Parathyroid adenoma (tissue), 2 donors: Measurements from ENCODE around the gene MAP3K20.

Experiments
- H2AFZ ChIP-seq: fragments of 300-600 bp; sonication (generic); one replicate; pipeline ENCODE4 v1.7.0; 2017; ENCODE audit warnings: antibody characterized with exemption, mild to moderate bottlenecking
- H3K27ac ChIP-seq: fragments of 300-600 bp; sonication (generic); one replicate; pipeline ENCODE4 v1.7.0; 2017
- H3K27me3 ChIP-seq: fragments of 300-600 bp; sonication (generic); one replicate; pipeline ENCODE4 v1.7.0; 2017; ENCODE audit warnings: low read length; ENCODE audit not compliant: control insufficient read depth, insufficient read depth
- H3K36me3 ChIP-seq: fragments of 300-600 bp; sonication (generic); one replicate; pipeline ENCODE4 v1.7.0; 2017; ENCODE audit warnings: low read length; ENCODE audit not compliant: control insufficient read depth, insufficient read depth
- H3K4me1 ChIP-seq: fragments of 300-600 bp; sonication (generic); one replicate; pipeline ENCODE4 v1.7.0; 2017; ENCODE audit warnings: control low read depth
- H3K4me2 ChIP-seq: fragments of 300-600 bp; sonication (generic); one replicate; pipeline ENCODE4 v1.7.0; 2017; ENCODE audit warnings: low read length
- H3K4me3 ChIP-seq: fragments of 300-600 bp; sonication (generic); one replicate; pipeline ENCODE4 v1.7.0; 2017; ENCODE audit warnings: low read depth, low read length
- H3K79me2 ChIP-seq: fragments of 300-600 bp; sonication (generic); one replicate; pipeline ENCODE4 v1.7.0; 2017; ENCODE audit warnings: control low read depth
- H3K9ac ChIP-seq: fragments of 300-600 bp; sonication (generic); one replicate; pipeline ENCODE4 v1.7.0; 2017; ENCODE audit warnings: mild to moderate bottlenecking
- H3K9me3 ChIP-seq: fragments of 300-600 bp; sonication (generic); one replicate; pipeline ENCODE4 v1.7.0; 2017; ENCODE audit warnings: low read length; ENCODE audit not compliant: control insufficient read depth
- TF ChIP-seq, protein P1 (sequence below): fragments of 300-600 bp; sonication (generic); IDR thresholded peaks from one replicate; pipeline ENCODE4 v1.7.0; 2017; ENCODE audit warnings: antibody characterized with exemption, mild to moderate bottlenecking
- donor health status: primary hyperparathyroidism.

Gene MAP3K20

DNA sequence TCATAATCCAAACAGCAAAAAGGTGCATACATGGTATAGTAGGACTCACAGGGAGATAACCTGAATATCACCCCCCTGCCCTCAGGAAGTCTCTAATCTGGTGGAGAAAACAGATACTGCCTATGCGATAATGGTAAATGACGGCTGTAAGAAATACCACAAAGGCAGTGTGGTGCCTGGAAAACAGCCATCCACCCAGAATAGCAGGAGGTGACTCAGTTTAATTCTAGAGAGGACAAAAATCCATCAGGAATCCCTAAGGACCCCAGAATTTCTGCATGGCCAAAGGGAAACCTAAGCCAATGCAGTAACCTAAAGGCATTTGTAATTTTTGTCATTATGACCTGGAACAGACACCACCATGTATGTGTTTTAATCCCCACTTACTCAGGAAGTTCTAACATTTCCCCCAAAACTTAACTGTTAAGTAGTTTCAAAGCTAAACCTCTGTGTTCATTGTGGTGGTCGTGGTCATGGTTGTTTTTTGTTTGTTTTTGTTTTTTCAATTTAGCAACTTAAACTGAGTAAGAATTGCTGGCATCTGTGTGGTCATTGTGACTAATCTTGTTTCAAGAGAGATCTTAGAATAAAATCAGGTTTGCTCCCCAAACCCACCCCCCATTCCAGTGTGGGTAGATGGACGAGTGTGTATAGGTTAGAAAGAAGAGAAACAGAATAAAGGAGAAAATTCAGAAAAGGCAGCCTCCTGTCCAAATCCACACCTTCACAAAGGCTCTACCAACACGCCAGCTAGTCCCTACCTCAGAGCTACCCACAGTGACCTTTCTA, 157.5 kb downstream of the MAP3K20 start:
- Histone ChIP-seq H3K9ac (no peak overlapping the region), H3K9me3 (no peaks in the 10 kb centered on the region), H2AFZ (no peak overlapping the region), H3K27me3 (no peaks in the 10 kb centered on the region), H3K4me2 (no peak overlapping the region), H3K4me3 (no peak overlapping the region), H3K27ac (no peak overlapping the region), H3K36me3 (no peaks in the 10 kb centered on the region), H3K79me2 (no peaks in the 10 kb centered on the region), H3K4me1 (no peaks in the 10 kb centered on the region)
- TF ChIP-seq, protein P1, sequence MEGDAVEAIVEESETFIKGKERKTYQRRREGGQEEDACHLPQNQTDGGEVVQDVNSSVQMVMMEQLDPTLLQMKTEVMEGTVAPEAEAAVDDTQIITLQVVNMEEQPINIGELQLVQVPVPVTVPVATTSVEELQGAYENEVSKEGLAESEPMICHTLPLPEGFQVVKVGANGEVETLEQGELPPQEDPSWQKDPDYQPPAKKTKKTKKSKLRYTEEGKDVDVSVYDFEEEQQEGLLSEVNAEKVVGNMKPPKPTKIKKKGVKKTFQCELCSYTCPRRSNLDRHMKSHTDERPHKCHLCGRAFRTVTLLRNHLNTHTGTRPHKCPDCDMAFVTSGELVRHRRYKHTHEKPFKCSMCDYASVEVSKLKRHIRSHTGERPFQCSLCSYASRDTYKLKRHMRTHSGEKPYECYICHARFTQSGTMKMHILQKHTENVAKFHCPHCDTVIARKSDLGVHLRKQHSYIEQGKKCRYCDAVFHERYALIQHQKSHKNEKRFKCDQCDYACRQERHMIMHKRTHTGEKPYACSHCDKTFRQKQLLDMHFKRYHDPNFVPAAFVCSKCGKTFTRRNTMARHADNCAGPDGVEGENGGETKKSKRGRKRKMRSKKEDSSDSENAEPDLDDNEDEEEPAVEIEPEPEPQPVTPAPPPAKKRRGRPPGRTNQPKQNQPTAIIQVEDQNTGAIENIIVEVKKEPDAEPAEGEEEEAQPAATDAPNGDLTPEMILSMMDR, result no peak

DNA sequence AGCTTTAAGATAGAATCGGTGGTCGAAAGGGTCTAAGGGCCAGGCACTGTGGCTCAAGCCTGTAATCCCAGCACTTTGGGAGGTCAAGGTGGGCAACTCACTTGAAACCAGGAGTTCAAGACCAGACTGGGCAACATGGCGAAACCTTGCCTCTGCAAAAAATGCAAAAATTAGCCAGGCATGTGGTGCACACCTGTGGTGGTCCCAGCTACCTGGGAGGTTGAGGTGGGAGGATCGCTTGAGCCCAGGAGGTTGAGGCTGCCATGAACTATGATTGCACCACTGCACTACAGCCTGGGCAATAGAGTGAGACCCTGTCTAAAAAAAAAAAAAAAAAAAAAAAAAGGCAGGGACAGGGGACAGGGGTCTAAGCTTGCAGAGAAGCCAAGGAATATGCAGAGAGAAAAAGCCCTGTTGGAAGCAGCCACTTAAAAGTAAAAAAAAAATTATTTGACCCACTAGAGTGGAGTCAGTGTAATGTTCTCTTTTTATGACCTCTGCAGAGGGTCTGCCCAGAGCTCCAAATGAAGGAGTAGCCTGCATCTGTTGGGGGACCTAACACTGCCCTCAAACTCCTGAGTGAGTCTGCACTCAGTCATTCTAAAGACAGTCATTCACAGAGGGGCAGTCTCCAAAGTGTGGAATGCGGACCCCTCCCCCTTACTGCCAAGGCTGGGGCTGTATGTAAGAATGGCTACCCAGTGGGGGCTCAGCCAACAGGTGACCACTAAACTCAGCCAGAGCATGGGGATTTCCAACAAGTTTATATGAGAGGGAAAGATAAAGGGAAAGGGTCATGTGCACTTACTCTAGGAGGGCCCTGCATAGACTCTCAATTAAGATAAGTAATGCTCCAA, 160.5 kb downstream of the MAP3K20 start:
- Histone ChIP-seq H3K79me2 (no peaks in the 10 kb centered on the region), H3K9ac (no peak overlapping the region), H3K4me3 (no peak overlapping the region), H3K4me2 (no peak overlapping the region), H3K27me3 (no peaks in the 10 kb centered on the region), H2AFZ (no peak overlapping the region), H3K9me3 (no peaks in the 10 kb centered on the region), H3K27ac (no peak overlapping the region), H3K4me1 (no peaks in the 10 kb centered on the region), H3K36me3 (no peaks in the 10 kb centered on the region)
- TF ChIP-seq, protein P1, result no peak

DNA sequence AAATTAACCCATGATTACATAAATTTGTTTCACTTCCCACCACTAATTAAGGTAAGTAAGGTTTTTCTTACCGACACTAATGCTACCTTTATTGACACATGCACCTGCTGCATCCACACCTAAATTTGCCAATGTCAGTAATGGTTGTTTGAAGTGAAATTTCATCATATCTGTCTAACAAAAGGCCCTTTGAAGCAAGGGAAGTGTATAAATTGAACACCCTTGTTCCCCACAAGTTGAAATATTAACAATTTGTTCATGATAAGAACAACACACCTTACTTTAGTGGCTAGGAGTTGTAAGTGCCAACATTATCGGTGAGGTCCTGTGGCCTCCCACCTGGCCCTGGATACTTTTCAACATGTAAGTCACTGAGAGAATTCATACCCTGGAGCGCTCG, 162.7 kb downstream of the MAP3K20 start:
- TF ChIP-seq, protein P1, result no peak
- Histone ChIP-seq H3K9me3 (no peaks in the 10 kb centered on the region), H3K4me2 (no peak overlapping the region), H3K27ac (no peak overlapping the region), H3K36me3 (no peaks in the 10 kb centered on the region), H3K4me3 (no peak overlapping the region), H3K79me2 (no peaks in the 10 kb centered on the region), H3K9ac (no peak overlapping the region), H3K27me3 (no peaks in the 10 kb centered on the region), H3K4me1 (no peaks in the 10 kb centered on the region), H2AFZ (no peak overlapping the region)

DNA sequence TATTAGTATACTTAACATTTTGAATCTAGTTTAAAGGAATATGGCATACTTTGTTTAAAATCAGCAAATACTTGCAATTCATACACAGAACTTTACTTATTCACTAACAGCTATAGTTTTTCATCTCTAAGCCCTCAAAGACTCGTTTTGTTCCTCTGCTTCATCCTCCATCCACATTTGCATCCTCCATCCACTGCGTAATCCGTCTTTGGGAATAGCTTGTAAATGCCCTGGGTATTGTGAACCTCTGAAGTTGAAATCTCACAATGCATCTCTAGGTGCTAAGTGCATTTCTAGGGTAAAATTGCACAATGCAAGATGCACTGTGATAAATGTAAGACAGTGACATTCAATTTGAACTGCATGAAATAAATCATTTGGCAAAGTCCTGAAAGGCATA, 163.2 kb downstream of the MAP3K20 start:
- Histone ChIP-seq H3K4me2 (no peak overlapping the region), H3K4me1 (no peaks in the 10 kb centered on the region), H2AFZ (no peak overlapping the region), H3K4me3 (no peak overlapping the region), H3K27ac (no peak overlapping the region), H3K79me2 (no peaks in the 10 kb centered on the region), H3K9me3 (no peaks in the 10 kb centered on the region), H3K9ac (no peak overlapping the region), H3K27me3 (no peaks in the 10 kb centered on the region), H3K36me3 (no peaks in the 10 kb centered on the region)
- TF ChIP-seq, protein P1, result no peak
